Tibial nerve (tissue), 4 donors: Measurements from ENCODE around the gene ENG. TPM values are rescaled to one million over a fixed set of nuclear protein-coding genes. Genes with fewer than 3 reads are reported as not detected.
A peak's percentile ranks its signal among the peaks of the same experiment; 100 is the strongest.

ENCODE experiments used
- DNase-seq, 2 donors: peaks; one replicate each; pipeline ENCODE4 v3.0.0-alpha.2; 2019; ENCODE audit warnings: low spot score in 2 of 2
- H3K27ac ChIP-seq, 4 donors: fragments of 200-600 bp; sonication (generic) in 3 of 4; one replicate each; pipeline ENCODE4 v1.5.1; 2017 to 2019; ENCODE audit warnings: mild to moderate bottlenecking in 1 of 4
- H3K27me3 ChIP-seq, 2 donors: fragments of 200-600 bp; sonication (generic) in 1 of 2; one replicate each; pipeline versions ENCODE4 v1.5.1 to v1.6.0; 2017 to 2019
- H3K36me3 ChIP-seq, 3 donors: fragments of 200-600 bp; sonication (generic); one replicate each; pipeline ENCODE4 v1.5.1; 2018 to 2019
- H3K4me1 ChIP-seq, 4 donors: fragments of 200-600 bp; sonication (generic) in 3 of 4; one replicate each; pipeline ENCODE4 v1.5.1; 2017 to 2019
- H3K4me3 ChIP-seq, 4 donors: fragments of 200-600 bp; sonication (generic) in 3 of 4; one replicate each; pipeline ENCODE4 v1.5.1; 2017 to 2019; ENCODE audit warnings: mild to moderate bottlenecking in 1 of 4, moderate library complexity in 1 of 4
- H3K9me3 ChIP-seq, 4 donors: fragments of 200-600 bp; sonication (generic) in 3 of 4; one replicate each; pipeline ENCODE4 v1.5.1; 2017 to 2019
- CTCF ChIP-seq, 5 experiments: fragments of 200-600 bp in 3 of 5; fragments of 450-650 bp in 2 of 5; sonication (generic) in 3 of 5; IDR thresholded peaks; one replicate each; pipeline ENCODE4 v1.5.1; 2016 to 2019; ENCODE audit warnings: antibody characterized with exemption in 5 of 5, mild to moderate bottlenecking in 3 of 5, moderate library complexity in 2 of 5
- EP300 ChIP-seq, 2 donors: sonication (generic); formaldehyde crosslinking; IDR thresholded peaks; one replicate each; pipeline ENCODE4 v1.6.1; 2017; ENCODE audit warnings: antibody characterized with exemption in 2 of 2, mild to moderate bottlenecking in 1 of 2
- POLR2A ChIP-seq, 2 donors: fragments of 450-650 bp; IDR thresholded peaks; one replicate each; pipeline ENCODE4 v1.6.1; 2017; ENCODE audit warnings: antibody characterized with exemption in 2 of 2, mild to moderate bottlenecking in 2 of 2, moderate library complexity in 2 of 2
- WGBS, 2 donors: methylation state at CpG; one replicate each; pipeline ENCODE4 v1.1.5; 2018; 5-methylcytosine and 5-hydroxymethylcytosine counted together
- total RNA-seq, 4 donors: library from RNA; depleted of rRNA; stranded (reverse); fragments of >200 nt; gene quantifications; one replicate each; pipeline ENCODE4 v1.1.0, GENCODE V29; 2016

The ENG gene
- total RNA-seq, 4 donors from 2014 or later, result 24.9 to 137 (median 85.6) TPM

GRCh38 chr9:127850286-127850830 lies 4.1 kb downstream of the ENG start:
- DNase-seq, result no peak
- Histone ChIP-seq H3K4me3 (peak overlapping the region in 1 of 4 donors; percentile 71), H3K9me3 (no peaks in the 10 kb centered on the region), H3K27me3 (no peaks in the 10 kb centered on the region), H3K4me1 (peaks cover 0 to 72% (median 36%) of the 10 kb centered on the region in 4 donors), H3K27ac (peak overlapping the region in 1 of 4 donors; percentile 25), H3K36me3 (peaks cover 0 to 28% (median 0%) of the 10 kb centered on the region in 3 donors)
- TF ChIP-seq POLR2A (IDR thresholded peaks at IDR 0.05) (no peak), CTCF (IDR thresholded peaks at IDR 0.05) (no peak), EP300 (IDR thresholded peaks at IDR 0.05) (no peak)
- 86 to 88% methylated on average over 17 of the region's 17 CpGs for WGBS, 2 donors

GRCh38 chr9:127848756-127849504 lies 5.5 kb downstream of the ENG start:
- Histone ChIP-seq H3K27ac (no peak overlapping the region), H3K9me3 (no peaks in the 10 kb centered on the region), H3K4me3 (peak overlapping the region in 1 of 4 donors; percentile 71), H3K4me1 (peaks cover 0 to 72% (median 30%) of the 10 kb centered on the region in 4 donors), H3K27me3 (no peaks in the 10 kb centered on the region), H3K36me3 (peaks cover 0 to 28% (median 0%) of the 10 kb centered on the region in 3 donors)
- WGBS, 2 donors, result 88 to 96% methylated on average over 10 of the region's 10 CpGs
- TF ChIP-seq EP300 (IDR thresholded peaks at IDR 0.05) (no peak), POLR2A (IDR thresholded peaks at IDR 0.05) (no peak), CTCF (IDR thresholded peaks at IDR 0.05) (no peak)
- DNase-seq, result no peak

GRCh38 chr9:127847833-127848755 lies 6.4 kb downstream of the ENG start:
- Histone ChIP-seq H3K27ac (peak overlapping the region in 2 of 4 donors; percentile 67 to 76), H3K27me3 (no peaks in the 10 kb centered on the region), H3K36me3 (peaks cover 0 to 30% (median 0%) of the 10 kb centered on the region in 3 donors), H3K9me3 (no peaks in the 10 kb centered on the region), H3K4me1 (peaks cover 0 to 66% (median 26%) of the 10 kb centered on the region in 4 donors), H3K4me3 (no peak overlapping the region)
- no peak for TF ChIP-seq EP300 (IDR thresholded peaks at IDR 0.05)
- no peak for TF ChIP-seq POLR2A (IDR thresholded peaks at IDR 0.05)
- no peak for TF ChIP-seq CTCF (IDR thresholded peaks at IDR 0.05)
- no peak for DNase-seq
- WGBS, 2 donors, result 80 to 85% methylated on average over 12 of the region's 12 CpGs

GRCh38 chr9:127847178-127847510 lies 7.3 kb downstream of the ENG start:
- WGBS, 2 donors, result 29 to 48% methylated on average over 6 of the region's 6 CpGs
- Histone ChIP-seq H3K9me3 (no peaks in the 10 kb centered on the region), H3K27me3 (no peaks in the 10 kb centered on the region), H3K27ac (peak overlapping the region in 3 of 4 donors; percentile 67 to 79 (median 76)), H3K4me1 (peaks cover 0 to 56% (median 22%) of the 10 kb centered on the region in 4 donors), H3K4me3 (no peak overlapping the region), H3K36me3 (peaks cover 0 to 38% (median 0%) of the 10 kb centered on the region in 3 donors)
- DNase-seq, result no peak
- TF ChIP-seq POLR2A (IDR thresholded peaks at IDR 0.05), result no peak
- no peak for TF ChIP-seq CTCF (IDR thresholded peaks at IDR 0.05)
- TF ChIP-seq EP300 (IDR thresholded peaks at IDR 0.05), result no peak
